Smooth muscle cell (in vitro differentiated cells): ENCODE data around the gene ADCY4. TPM values are rescaled to one million over a fixed set of nuclear protein-coding genes. Genes with fewer than 3 reads are reported as not detected.

Experiments
- DNase-seq: peaks from one replicate; lab custom pipeline; 2025; ENCODE audit not compliant: unreplicated experiment; lab: John Stamatoyannopoulos, UW
- H2AFZ ChIP-seq: fragments of 200-600 bp; sonication (generic); 2 replicates; pipeline ENCODE4 v1.6.0; 2016; ENCODE audit warnings: antibody characterized with exemption, low read depth, mild to moderate bottlenecking
- H3F3A ChIP-seq: fragments of 200-600 bp; sonication (generic); 2 replicates; pipeline ENCODE4 v1.6.0; 2017; ENCODE audit warnings: antibody characterized with exemption, low read depth
- H3K27ac ChIP-seq: fragments of 200-600 bp; sonication (generic); 2 replicates; pipeline ENCODE4 v1.5.1; 2016; ENCODE audit warnings: low read depth, mild to moderate bottlenecking
- H3K27me3 ChIP-seq: fragments of 200-600 bp; sonication (generic); 2 replicates; pipeline ENCODE4 v1.6.1; 2016; ENCODE audit warnings: low read depth, mild to moderate bottlenecking
- H3K36me3 ChIP-seq: fragments of 200-600 bp; sonication (generic); 2 replicates; pipeline ENCODE4 v1.5.1; 2016; ENCODE audit warnings: low read depth
- H3K4me1 ChIP-seq: fragments of 200-600 bp; sonication (generic); 2 replicates; pipeline ENCODE4 v1.5.1; 2016; ENCODE audit warnings: low read depth
- H3K4me2 ChIP-seq: fragments of 200-600 bp; sonication (generic); 2 replicates; pipeline ENCODE4 v1.6.0; 2016; ENCODE audit warnings: mild to moderate bottlenecking
- H3K4me3 ChIP-seq: fragments of 200-600 bp; sonication (generic); 2 replicates; pipeline ENCODE4 v1.5.1; 2016; ENCODE audit warnings: mild to moderate bottlenecking
- H3K79me2 ChIP-seq: fragments of 200-600 bp; sonication (generic); 2 replicates; pipeline ENCODE4 v1.6.0; 2016; ENCODE audit warnings: low read depth, mild to moderate bottlenecking
- H3K9ac ChIP-seq: fragments of 200-600 bp; sonication (generic); 2 replicates; pipeline ENCODE4 v1.6.0; 2016; ENCODE audit warnings: low read depth
- H3K9me3 ChIP-seq: fragments of 200-600 bp; sonication (generic); replicated peaks from 2 replicates; pipeline ENCODE4 v1.5.1; 2016; ENCODE audit warnings: low read depth
- H4K20me1 ChIP-seq: fragments of 200-600 bp; sonication (generic); 2 replicates; pipeline ENCODE4 v1.6.0; 2016; ENCODE audit warnings: low read depth
- CTCF ChIP-seq: fragments of 200-600 bp; sonication (generic); IDR thresholded peaks from 2 replicates; pipeline ENCODE4 v1.5.1; 2017; ENCODE audit warnings: borderline replicate concordance, mild to moderate bottlenecking, antibody characterized with exemption; ENCODE audit not compliant: insufficient read depth, poor library complexity, severe bottlenecking
- WGBS: methylation state at CpG from one replicate; pipeline ENCODE4 v1.1.7; 2016; ENCODE audit warnings: low lambda C conversion rate; 5-methylcytosine and 5-hydroxymethylcytosine counted together
- polyA plus RNA-seq: library from polyadenylated mRNA; unstranded; fragments of >200 nt; fragmentation: Nextera tagmentation; extraction: Ambion mirVana; gene quantifications from 2 replicates; pipeline ENCODE4 v1.2.1, GENCODE V29; 2016
- total RNA-seq: library from RNA; depleted of rRNA; stranded (reverse); fragments of >200 nt; gene quantifications from 2 replicates; pipeline ENCODE4 v1.2.3, GENCODE V29; 2014

The ADCY4 gene
- total and polyA plus RNA-seq, 2 experiments from 2014 or later = 0.13 TPM; not detected in 1

- DNase-seq = no peak
- WGBS = 87% methylated on average over 5 of the region's 5 CpGs
These were observed 9.8 kb downstream of the ADCY4 start for GRCh38 chr14:24325041-24325530.

GRCh38 chr14:24324024-24324423 is 10.8 kb downstream of the ADCY4 start:
- H3F3A ChIP-seq = no peaks in the 10 kb centered on the region
- H3K4me1 ChIP-seq = no peaks in the 10 kb centered on the region
- H2AFZ ChIP-seq = no peak overlapping the region
- H3K4me3 ChIP-seq = no peak overlapping the region
- H3K9me3 ChIP-seq = no peaks in the 10 kb centered on the region
- no peak overlapping the region for H3K4me2 ChIP-seq
- H3K27ac ChIP-seq = no peak overlapping the region
- WGBS = 85% methylated on average over 6 of the region's 6 CpGs
- no peaks in the 10 kb centered on the region for H3K27me3 ChIP-seq
- H3K9ac ChIP-seq = no peak overlapping the region
- no peak for TF ChIP-seq CTCF
- no peaks in the 10 kb centered on the region for H3K36me3 ChIP-seq
- DNase-seq = no peak
- H4K20me1 ChIP-seq = no peaks in the 10 kb centered on the region
- H3K79me2 ChIP-seq = no peaks in the 10 kb centered on the region

More at GRCh38 chr14:24325041-24325530, 9.8 kb downstream of the ADCY4 start:
- TF ChIP-seq CTCF = no peak
- Histone ChIP-seq H3K27me3 (no peaks in the 10 kb centered on the region), H3K9me3 (no peaks in the 10 kb centered on the region), H3K4me3 (no peak overlapping the region), H3K79me2 (no peaks in the 10 kb centered on the region), H3F3A (no peaks in the 10 kb centered on the region), H3K4me1 (no peaks in the 10 kb centered on the region), H3K27ac (no peak overlapping the region), H4K20me1 (no peaks in the 10 kb centered on the region), H3K9ac (no peak overlapping the region), H3K36me3 (no peaks in the 10 kb centered on the region), H2AFZ (no peak overlapping the region), H3K4me2 (no peak overlapping the region)

- Histone ChIP-seq H3K9ac (no peak overlapping the region), H3K27me3 (no peaks in the 10 kb centered on the region), H3K9me3 (no peaks in the 10 kb centered on the region), H3K4me1 (no peaks in the 10 kb centered on the region), H3K4me3 (no peak overlapping the region), H3K4me2 (no peak overlapping the region), H3K27ac (no peak overlapping the region), H3K36me3 (no peaks in the 10 kb centered on the region), H3F3A (no peaks in the 10 kb centered on the region), H3K79me2 (no peaks in the 10 kb centered on the region), H4K20me1 (no peaks in the 10 kb centered on the region), H2AFZ (no peak overlapping the region)
- no peak for DNase-seq
- WGBS = 70% methylated on average over 3 of the region's 3 CpGs
- TF ChIP-seq CTCF = no peak
These were observed 11.5 kb downstream of the ADCY4 start for GRCh38 chr14:24323341-24323740.

GRCh38 chr14:24322672-24323071 is 12.2 kb downstream of the ADCY4 start:
- Histone ChIP-seq H3K9ac (no peak overlapping the region), H3K4me2 (no peak overlapping the region), H2AFZ (no peak overlapping the region), H4K20me1 (no peaks in the 10 kb centered on the region), H3K36me3 (no peaks in the 10 kb centered on the region), H3K27me3 (no peaks in the 10 kb centered on the region), H3F3A (no peaks in the 10 kb centered on the region), H3K4me1 (no peaks in the 10 kb centered on the region), H3K4me3 (no peak overlapping the region), H3K79me2 (no peaks in the 10 kb centered on the region), H3K27ac (no peak overlapping the region), H3K9me3 (no peaks in the 10 kb centered on the region)
- DNase-seq = no peak
- WGBS = 92% methylated on average over 10 of the region's 10 CpGs
- TF ChIP-seq CTCF = no peak
